ENCODE results near the gene ARID1A.

GRCh38 chr1:26758358-26758757 lies 62.5 kb downstream of the ARID1A start:
- TF ChIP-seq CTCF (conservative IDR thresholded peaks at IDR 0.05) (no peak), ZFX (IDR thresholded peaks at IDR 0.05) (no peak)

Data from C4-2B (cell line).